GM21529 (cell line): ENCODE data around the gene ATP8A1.
"Not testable (repeated sequence)": the region's sequence is repeated elsewhere in the genome, so short reads cannot be mapped to it uniquely, and the experiment has no call there.

Experiments used
- ATAC-seq: cut with Tn5 transposase; IDR thresholded peaks from one replicate; pipeline ENCODE4 v1.9.1; 2021; ENCODE audit not compliant: unreplicated experiment

The ATP8A1 gene

DNA sequence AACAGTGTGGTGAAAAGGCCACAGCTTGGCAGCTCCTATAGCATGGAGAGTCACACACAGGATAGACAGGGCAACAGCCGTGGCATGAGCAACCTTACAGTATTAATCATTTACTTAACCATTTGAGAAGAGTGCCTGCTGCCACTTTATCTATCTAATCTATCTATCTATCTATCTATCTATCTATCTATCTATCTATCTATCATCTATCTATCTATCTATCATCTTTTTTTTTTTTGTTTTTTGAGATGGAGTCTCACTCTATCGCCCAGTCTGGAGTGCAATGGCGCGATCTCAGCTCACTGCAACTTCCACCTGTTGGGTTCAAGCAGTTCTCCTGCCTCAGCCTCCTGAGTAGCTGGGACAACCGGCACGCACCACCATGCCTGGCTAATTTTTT lies 284.6 kb downstream of the ATP8A1 start:
- ATAC-seq: not testable (repeated sequence)

DNA sequence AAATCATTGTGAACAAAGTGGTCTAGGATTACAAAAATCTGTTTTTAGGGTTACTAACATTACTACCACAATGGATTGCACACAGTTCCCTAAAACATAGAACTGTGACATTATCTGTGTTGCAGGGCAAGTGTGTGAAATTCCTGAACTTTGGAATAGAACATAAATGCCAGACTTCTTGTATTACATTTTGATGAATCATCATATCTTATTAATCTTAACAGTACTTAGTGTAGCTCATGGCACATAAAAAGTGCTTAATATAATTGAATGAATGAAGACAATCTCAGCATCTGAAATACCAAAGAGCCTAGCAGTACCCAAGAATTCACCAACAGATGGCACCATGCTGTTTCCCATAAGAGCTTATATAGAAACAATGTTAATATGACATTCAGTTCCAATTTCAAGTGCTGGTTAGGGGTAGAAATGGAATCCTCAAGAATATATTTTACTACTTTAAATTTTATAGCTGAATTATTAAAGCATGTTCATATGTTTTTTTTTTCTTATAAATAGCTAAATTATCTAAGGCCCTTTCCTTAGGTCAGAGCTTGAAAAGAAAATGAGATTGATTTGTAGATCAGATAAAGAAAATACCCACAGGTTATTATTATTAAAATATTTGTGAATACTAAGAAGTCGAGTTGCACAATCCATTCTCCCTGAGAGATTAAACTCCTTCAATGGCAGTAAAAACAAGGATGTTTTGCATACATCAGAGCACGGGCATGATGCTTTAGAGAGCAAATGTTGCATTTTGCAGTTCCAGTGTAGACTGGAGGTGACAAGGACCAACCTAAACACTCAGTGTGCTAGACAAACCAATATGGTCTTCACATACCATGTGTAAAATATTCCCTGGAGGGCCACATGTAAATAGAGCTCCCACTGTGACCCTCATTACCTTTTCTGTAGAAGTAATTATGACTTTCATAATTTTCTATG lies 285.3 kb downstream of the ATP8A1 start:
- ATAC-seq: peak; percentile 82

DNA sequence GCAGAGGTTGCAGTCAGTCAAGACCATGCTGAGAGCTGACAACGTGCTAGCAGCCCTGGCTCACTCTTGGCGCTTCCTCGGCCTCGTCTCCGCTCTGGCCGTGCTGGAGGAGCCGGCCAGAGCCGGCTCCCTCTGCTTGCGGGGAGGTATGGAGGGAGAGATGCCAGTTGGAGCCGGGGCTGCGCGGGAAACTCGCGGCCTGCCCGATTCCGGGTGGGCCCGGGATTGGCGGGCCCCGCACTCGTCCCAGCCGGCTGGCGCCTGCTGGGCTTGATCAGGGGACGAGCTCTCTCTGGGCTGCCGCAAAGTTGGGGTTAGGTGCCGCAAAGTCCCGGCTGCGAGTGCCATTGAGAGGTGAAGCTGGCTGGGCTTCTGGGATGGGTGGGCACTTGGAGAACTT lies 287.4 kb downstream of the ATP8A1 start:
- ATAC-seq: no peak

GRCh38 chr4:42366959-42367358 lies 289.9 kb downstream of the ATP8A1 start:
- ATAC-seq: no peak

DNA sequence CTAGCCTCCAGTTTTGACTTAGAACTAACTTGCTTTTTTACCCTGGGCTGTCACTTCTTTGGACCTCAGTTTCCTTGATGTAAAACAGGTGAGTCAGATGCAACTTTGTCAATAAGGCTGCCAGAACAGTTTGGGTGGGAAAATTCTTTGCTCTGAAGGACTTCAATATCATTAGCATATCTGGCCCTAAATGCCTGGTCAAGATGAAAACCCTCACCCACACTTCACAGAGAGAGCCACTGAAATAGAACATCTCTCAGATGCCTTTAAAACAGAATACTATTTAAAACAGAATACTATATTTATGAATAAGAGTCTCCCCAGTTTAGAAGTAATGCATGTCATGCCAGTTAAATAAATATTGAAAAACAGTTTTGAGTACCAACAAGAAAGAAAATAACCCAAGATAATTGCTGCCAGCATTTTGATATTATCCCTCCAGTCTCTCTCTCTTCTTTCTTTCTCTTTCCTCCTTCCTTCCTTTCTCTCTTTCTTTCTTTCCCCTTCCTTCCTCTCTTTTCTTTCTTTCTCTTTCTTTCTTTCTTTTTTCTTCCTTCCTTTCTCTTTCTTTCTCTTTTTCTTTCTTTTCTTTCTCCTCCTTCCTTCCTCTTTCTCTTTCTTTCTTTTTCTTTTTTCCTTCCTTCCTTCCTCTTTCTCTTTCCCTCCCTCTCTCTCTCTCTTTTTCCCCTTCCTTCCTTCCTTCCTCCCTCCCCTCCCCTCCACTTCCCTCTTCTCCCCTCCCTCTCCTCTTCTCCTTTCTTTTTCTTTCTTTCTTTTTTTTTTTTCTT lies 292.4 kb downstream of the ATP8A1 start:
- ATAC-seq: no peak

GRCh38 chr4:42363614-42364013 lies 293.3 kb downstream of the ATP8A1 start:
- no peak for ATAC-seq

- ATAC-seq: no peak
Observed at GRCh38 chr4:42362591-42362990, 294.3 kb downstream of the ATP8A1 start.

DNA sequence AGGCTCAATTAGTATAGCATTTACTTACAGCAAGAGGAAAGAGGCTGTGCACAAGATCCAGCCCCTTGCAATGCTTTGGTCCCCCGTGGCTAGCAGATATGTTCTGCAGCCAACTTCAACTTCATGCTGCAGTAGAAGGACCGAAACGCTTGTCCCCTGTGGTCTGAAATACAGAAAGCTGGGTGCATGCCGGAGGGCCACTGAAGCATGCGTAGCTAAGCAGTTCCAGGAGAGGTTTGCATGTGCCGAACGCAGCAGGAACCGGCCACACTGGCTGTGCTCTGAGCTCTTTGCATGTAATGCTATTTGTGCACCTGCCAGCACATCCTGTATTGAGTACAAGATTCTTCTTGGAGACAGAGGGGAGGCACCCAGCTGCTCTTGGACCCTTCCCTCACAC lies 295.4 kb downstream of the ATP8A1 start:
- ATAC-seq: no peak

DNA sequence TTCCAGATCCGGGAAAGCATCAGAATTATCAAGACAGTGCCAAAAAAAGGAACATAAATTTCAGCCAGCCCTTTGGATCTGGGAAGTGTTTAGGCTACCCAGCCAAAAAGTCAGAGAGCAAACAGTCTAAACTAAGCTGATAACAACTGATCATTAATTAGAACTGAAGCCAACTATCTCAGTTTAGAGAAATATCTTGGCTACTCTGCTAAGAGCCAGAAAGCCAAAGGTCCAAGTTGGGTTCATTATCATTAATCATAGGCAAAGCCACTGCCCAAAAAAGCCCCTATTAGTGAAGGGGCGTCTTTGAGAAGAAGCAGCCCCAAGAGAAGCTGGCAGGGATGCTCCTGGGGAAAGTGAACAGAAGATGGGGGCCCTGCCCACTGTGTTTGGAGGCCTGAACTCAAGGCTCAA lies 296.6 kb downstream of the ATP8A1 start:
- no peak for ATAC-seq

DNA sequence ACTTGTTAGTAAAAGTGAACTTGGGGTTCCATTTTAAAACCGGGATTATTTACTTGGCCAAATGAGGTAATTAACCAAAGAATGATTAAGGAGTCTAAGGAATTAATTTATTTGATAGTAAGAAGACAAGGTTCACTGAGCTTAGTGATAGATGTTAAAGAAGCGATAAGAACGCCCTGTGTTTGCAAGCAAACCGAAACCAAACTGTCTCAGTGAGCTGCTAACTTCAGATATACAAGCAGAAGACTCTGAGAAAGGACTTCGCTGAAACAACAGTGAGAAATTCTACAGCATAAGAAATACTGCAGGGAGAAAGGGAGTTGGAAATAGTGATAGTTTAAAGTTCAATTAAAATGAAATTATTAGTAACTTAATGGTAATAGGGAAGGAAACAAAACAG lies 297.2 kb downstream of the ATP8A1 start:
- ATAC-seq: no peak
